PC-9 (cell line): Measurements from ENCODE around the gene EXOC2. TPM values are rescaled to one million over a fixed set of nuclear protein-coding genes. Genes with fewer than 3 reads are reported as not detected.

Experiments used
- BruUV-seq: library from RNA; stranded (reverse); fragments of 400-500 nt; replicated peaks from 2 replicates; lab custom pipeline; 2021; lab: Mats Ljungman, UMichigan
- CTCF ChIA-PET: fragments of 300-600 bp; sonication (Branson Sonifier 250); formaldehyde crosslinking; loops from one replicate; lab custom pipeline; 2022; ENCODE audit warnings: antibody characterized with exemption; lab: Charles Lee
- POLR2A ChIA-PET: fragments of 300-600 bp; sonication (Branson Sonifier 250); formaldehyde crosslinking; loops from one replicate; lab custom pipeline; 2022; ENCODE audit warnings: antibody characterized with exemption; ENCODE audit not compliant: unreplicated experiment; lab: Charles Lee
- DNase-seq, 2 experiments: peaks; one replicate each; pipeline versions ENCODE4 v3.0.0 to v3.0.0-alpha.2; 2015 to 2022; ENCODE audit warnings: mixed read lengths in 1 of 2
- H2AFZ ChIP-seq: fragments of 200-600 bp; sonication (generic); 2 replicates; pipeline ENCODE4 v1.8.1; 2017; ENCODE audit warnings: antibody characterized with exemption
- H3F3A ChIP-seq: fragments of 200-600 bp; sonication (generic); 2 replicates; pipeline ENCODE4 v1.8.1; 2017; ENCODE audit warnings: antibody characterized with exemption, mild to moderate bottlenecking, low read depth; ENCODE audit not compliant: insufficient read depth
- H3K27ac ChIP-seq: fragments of 200-600 bp; sonication (generic); 2 replicates; pipeline ENCODE4 v1.6.1; 2016; ENCODE audit warnings: mixed run types
- H3K27me3 ChIP-seq: fragments of 200-600 bp; sonication (generic); 2 replicates; pipeline ENCODE4 v1.6.1; 2016; ENCODE audit warnings: low read depth, mixed run types; ENCODE audit not compliant: insufficient read depth
- H3K36me3 ChIP-seq: fragments of 200-600 bp; sonication (generic); 2 replicates; pipeline ENCODE4 v1.6.1; 2016; ENCODE audit warnings: low read depth, mixed run types
- H3K4me1 ChIP-seq: fragments of 200-600 bp; sonication (generic); replicated peaks from 2 replicates; pipeline ENCODE4 v1.6.1; 2016; ENCODE audit warnings: mixed run types; ENCODE audit not compliant: insufficient read depth
- H3K4me2 ChIP-seq: fragments of 200-600 bp; sonication (generic); 2 replicates; pipeline ENCODE4 v1.6.1; 2017; ENCODE audit warnings: mixed run types
- H3K4me3 ChIP-seq: fragments of 200-600 bp; sonication (generic); 2 replicates; pipeline ENCODE4 v1.6.1; 2016; ENCODE audit warnings: mixed run types
- H3K79me2 ChIP-seq: fragments of 200-600 bp; sonication (generic); 2 replicates; pipeline ENCODE4 v1.6.1; 2017; ENCODE audit warnings: low read depth, mixed run types
- H3K9me2 ChIP-seq: fragments of 200-600 bp; sonication (generic); 2 replicates; pipeline ENCODE4 v1.8.1; 2017; ENCODE audit warnings: mild to moderate bottlenecking; ENCODE audit not compliant: insufficient read depth
- H3K9me3 ChIP-seq: fragments of 200-600 bp; sonication (generic); 2 replicates; pipeline ENCODE4 v1.8.1; 2016; ENCODE audit warnings: low read depth; ENCODE audit not compliant: insufficient read depth
- H4K20me1 ChIP-seq: fragments of 200-600 bp; sonication (generic); 2 replicates; pipeline ENCODE4 v1.8.1; 2017; ENCODE audit not compliant: insufficient read depth
- CTCF ChIP-seq: fragments of 200-600 bp; sonication (generic); conservative IDR thresholded peaks from 2 replicates; pipeline ENCODE4 v1.6.1; 2017; ENCODE audit warnings: mixed run types, antibody characterized with exemption, mild to moderate bottlenecking, moderate library complexity
- EZH2 ChIP-seq: fragments of 200-600 bp; sonication (generic); IDR thresholded peaks from 2 replicates; pipeline ENCODE4 v1.8.0; 2017; ENCODE audit warnings: antibody characterized with exemption, low read depth
- intact Hi-C: fragments of 100-400 bp; cut with micrococcal nuclease; formaldehyde crosslinking; loops from one replicate; pipeline ENCODE4 v1.10.0; 2022; ENCODE audit not compliant: unreplicated experiment
- total RNA-seq: library from RNA; stranded (reverse); gene quantifications from 2 replicates; pipeline ENCODE4 v1.2.3, GENCODE V29; 2021

Gene EXOC2
- total RNA-seq, 1 experiment from 2014 or later: 28.2 TPM

GRCh38 chr6:493840-494239 is 199.1 kb downstream of the EXOC2 start:
- no peak for TF ChIP-seq EZH2
- no peak for TF ChIP-seq CTCF
- no peaks in the 10 kb centered on the region for H3K27me3 ChIP-seq
- H3K4me2 ChIP-seq: no peak overlapping the region
- ChIA-PET CTCF (no interaction called here), POLR2A (no interaction called here)
- intact Hi-C loops: no loop called here
- H3K27ac ChIP-seq: no peak overlapping the region
- no peak for DNase-seq
- H3K9me3 ChIP-seq: no peaks in the 10 kb centered on the region
- no peaks in the 10 kb centered on the region for H3K79me2 ChIP-seq
- H2AFZ ChIP-seq: no peak overlapping the region
- no peaks in the 10 kb centered on the region for H3K4me1 ChIP-seq
- no peaks in the 10 kb centered on the region for H4K20me1 ChIP-seq
- no TSS peak for BruUV-seq
- H3K9me2 ChIP-seq: no peaks in the 10 kb centered on the region
- H3K4me3 ChIP-seq: no peak overlapping the region
- no peaks in the 10 kb centered on the region for H3K36me3 ChIP-seq
- H3F3A ChIP-seq: no peaks in the 10 kb centered on the region

GRCh38 chr6:492816-493414 is 200.0 kb downstream of the EXOC2 start:
- no peak overlapping the region for H3K4me3 ChIP-seq
- H3K36me3 ChIP-seq: no peaks in the 10 kb centered on the region
- no peak for TF ChIP-seq CTCF
- no peak for TF ChIP-seq EZH2
- H3K9me3 ChIP-seq: no peaks in the 10 kb centered on the region
- intact Hi-C loops: no loop called here
- POLR2A ChIA-PET: interaction anchor here (0.8 kb wide), 1 partner anchor 15 kb away, joined by 4 read pairs; no protein-coding TSS in a partner anchor
- H3K4me2 ChIP-seq: no peak overlapping the region
- H3K4me1 ChIP-seq: no peaks in the 10 kb centered on the region
- no peaks in the 10 kb centered on the region for H3K79me2 ChIP-seq
- no peak overlapping the region for H2AFZ ChIP-seq
- H3K27ac ChIP-seq: no peak overlapping the region
- H3F3A ChIP-seq: no peaks in the 10 kb centered on the region
- no peaks in the 10 kb centered on the region for H3K27me3 ChIP-seq
- CTCF ChIA-PET: no interaction called here
- no peak for DNase-seq
- BruUV-seq: no TSS peak
- no peaks in the 10 kb centered on the region for H3K9me2 ChIP-seq
- no peaks in the 10 kb centered on the region for H4K20me1 ChIP-seq

GRCh38 chr6:492178-492577 is 200.8 kb downstream of the EXOC2 start:
- Histone ChIP-seq H4K20me1 (no peaks in the 10 kb centered on the region), H3K4me2 (no peak overlapping the region), H2AFZ (no peak overlapping the region), H3K79me2 (no peaks in the 10 kb centered on the region), H3K27me3 (no peaks in the 10 kb centered on the region), H3K9me2 (no peaks in the 10 kb centered on the region), H3F3A (no peaks in the 10 kb centered on the region), H3K36me3 (no peaks in the 10 kb centered on the region), H3K27ac (no peak overlapping the region), H3K9me3 (no peaks in the 10 kb centered on the region), H3K4me1 (no peaks in the 10 kb centered on the region), H3K4me3 (no peak overlapping the region)
- no peak for DNase-seq
- TF ChIP-seq CTCF (no peak), EZH2 (no peak)
- ChIA-PET POLR2A (interaction anchor here (0.8 kb wide), 1 partner anchor 14 kb away, joined by 4 read pairs; no protein-coding TSS in a partner anchor), CTCF (no interaction called here)
- intact Hi-C loops: no loop called here
- no TSS peak for BruUV-seq
